Esophagus squamous epithelium (tissue), 4 donors: ENCODE measurements around the gene UBQLN4.

Experiments used
- POLR2A ChIP-seq, 4 donors: fragments of 450-650 bp; IDR thresholded peaks; one replicate each; pipeline ENCODE4 v1.6.1; 2017; ENCODE audit warnings: antibody characterized with exemption in 4 of 4, mild to moderate bottlenecking in 4 of 4, moderate library complexity in 3 of 4
- TF ChIP-seq, protein P1 (sequence below), 6 experiments: fragments of 450-650 bp in 4 of 6; fragments of 200-600 bp in 2 of 6; sonication (generic) in 2 of 6; IDR thresholded peaks; one replicate each; pipeline ENCODE4 v1.5.1; 2016 to 2019; ENCODE audit warnings: antibody characterized with exemption in 6 of 6, mild to moderate bottlenecking in 4 of 6, moderate library complexity in 4 of 6

DNA sequence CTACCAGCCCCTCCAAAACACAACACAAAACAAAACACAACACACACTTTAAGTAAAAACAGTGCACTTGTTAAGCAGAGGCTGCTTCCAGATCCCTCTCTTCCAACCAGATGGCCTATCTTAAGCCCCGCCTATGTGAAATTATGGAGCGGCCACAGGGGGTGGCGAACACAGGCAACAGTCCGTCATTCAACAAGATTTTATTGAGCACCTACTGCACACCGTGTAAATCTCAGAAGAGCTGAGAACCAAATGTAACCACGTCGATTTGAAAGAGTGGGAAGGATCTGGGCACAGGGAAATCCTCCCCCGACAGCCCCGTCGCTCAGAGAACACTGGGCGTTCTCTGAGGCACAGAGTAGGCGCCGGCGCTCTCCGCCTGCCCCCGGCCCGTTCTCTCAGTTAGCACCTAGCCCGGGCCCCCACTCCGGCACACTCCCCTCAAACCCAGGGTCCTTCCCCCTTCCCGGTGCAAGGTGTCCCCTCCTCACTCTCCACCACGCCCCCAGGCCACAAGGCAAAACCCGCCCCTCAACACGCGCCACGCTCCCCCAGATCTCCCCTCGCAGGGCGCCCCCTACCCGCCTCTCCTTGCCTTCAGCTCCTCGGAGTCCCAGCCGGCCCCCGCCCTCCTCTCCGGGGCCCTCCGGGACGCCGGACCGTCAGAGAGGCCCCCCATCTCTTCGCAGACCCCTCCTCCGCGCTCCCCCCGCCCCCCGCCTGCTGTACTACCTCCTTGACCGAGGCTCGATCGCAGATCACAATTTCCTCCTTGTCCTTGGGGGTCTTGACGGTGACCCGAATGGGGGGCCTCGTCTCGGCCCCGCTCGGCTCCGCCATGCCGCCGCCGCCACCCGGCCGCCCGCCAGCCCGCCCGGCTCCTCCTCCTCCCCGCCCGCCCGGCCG, 483 bp downstream of the UBQLN4 start:
- TF ChIP-seq, protein P1, sequence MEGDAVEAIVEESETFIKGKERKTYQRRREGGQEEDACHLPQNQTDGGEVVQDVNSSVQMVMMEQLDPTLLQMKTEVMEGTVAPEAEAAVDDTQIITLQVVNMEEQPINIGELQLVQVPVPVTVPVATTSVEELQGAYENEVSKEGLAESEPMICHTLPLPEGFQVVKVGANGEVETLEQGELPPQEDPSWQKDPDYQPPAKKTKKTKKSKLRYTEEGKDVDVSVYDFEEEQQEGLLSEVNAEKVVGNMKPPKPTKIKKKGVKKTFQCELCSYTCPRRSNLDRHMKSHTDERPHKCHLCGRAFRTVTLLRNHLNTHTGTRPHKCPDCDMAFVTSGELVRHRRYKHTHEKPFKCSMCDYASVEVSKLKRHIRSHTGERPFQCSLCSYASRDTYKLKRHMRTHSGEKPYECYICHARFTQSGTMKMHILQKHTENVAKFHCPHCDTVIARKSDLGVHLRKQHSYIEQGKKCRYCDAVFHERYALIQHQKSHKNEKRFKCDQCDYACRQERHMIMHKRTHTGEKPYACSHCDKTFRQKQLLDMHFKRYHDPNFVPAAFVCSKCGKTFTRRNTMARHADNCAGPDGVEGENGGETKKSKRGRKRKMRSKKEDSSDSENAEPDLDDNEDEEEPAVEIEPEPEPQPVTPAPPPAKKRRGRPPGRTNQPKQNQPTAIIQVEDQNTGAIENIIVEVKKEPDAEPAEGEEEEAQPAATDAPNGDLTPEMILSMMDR (IDR thresholded peaks at IDR 0.05), result peak in 2 of 6 experiments; percentile 8 to 33
- TF ChIP-seq POLR2A (IDR thresholded peaks at IDR 0.05), result no peak
